GM12875 (cell line): ENCODE data around the gene CAB39.

Experiments
- H3K4me3 ChIP-seq: one replicate; pipeline ENCODE4 v1.5.1; 2011; ENCODE audit warnings: low read depth, low read length, control low read depth
- TF ChIP-seq, protein P1 (sequence below): IDR thresholded peaks from 2 replicates; pipeline ENCODE4 v1.5.1; 2011; ENCODE audit warnings: low read depth, mild to moderate bottlenecking, control low read depth, inconsistent platforms, low read length, moderate library complexity, borderline replicate concordance; ENCODE audit not compliant: insufficient read depth

The CAB39 gene

DNA sequence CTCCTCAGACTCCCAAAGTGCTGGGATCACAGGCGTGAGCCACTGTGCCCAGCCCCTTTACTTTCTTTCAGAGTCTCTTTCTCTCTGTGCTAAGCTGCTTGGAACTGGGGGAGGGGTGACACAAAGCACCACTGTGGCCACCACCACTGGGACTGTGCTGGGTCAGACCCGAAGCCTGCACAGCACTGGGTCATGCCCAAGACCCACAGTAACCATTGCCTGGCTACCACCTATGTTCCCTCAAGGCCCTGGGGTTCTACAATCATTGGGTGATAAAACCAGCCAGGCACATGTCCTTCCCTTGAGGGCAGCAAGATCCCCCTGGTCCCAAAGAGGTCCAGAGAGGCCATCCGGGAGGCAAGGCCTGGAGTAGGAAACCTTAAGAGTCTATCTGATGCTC is 9.1 kb upstream of the CAB39 start:
- no peak overlapping the region for H3K4me3 ChIP-seq
- TF ChIP-seq, protein P1, sequence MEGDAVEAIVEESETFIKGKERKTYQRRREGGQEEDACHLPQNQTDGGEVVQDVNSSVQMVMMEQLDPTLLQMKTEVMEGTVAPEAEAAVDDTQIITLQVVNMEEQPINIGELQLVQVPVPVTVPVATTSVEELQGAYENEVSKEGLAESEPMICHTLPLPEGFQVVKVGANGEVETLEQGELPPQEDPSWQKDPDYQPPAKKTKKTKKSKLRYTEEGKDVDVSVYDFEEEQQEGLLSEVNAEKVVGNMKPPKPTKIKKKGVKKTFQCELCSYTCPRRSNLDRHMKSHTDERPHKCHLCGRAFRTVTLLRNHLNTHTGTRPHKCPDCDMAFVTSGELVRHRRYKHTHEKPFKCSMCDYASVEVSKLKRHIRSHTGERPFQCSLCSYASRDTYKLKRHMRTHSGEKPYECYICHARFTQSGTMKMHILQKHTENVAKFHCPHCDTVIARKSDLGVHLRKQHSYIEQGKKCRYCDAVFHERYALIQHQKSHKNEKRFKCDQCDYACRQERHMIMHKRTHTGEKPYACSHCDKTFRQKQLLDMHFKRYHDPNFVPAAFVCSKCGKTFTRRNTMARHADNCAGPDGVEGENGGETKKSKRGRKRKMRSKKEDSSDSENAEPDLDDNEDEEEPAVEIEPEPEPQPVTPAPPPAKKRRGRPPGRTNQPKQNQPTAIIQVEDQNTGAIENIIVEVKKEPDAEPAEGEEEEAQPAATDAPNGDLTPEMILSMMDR = no peak

DNA sequence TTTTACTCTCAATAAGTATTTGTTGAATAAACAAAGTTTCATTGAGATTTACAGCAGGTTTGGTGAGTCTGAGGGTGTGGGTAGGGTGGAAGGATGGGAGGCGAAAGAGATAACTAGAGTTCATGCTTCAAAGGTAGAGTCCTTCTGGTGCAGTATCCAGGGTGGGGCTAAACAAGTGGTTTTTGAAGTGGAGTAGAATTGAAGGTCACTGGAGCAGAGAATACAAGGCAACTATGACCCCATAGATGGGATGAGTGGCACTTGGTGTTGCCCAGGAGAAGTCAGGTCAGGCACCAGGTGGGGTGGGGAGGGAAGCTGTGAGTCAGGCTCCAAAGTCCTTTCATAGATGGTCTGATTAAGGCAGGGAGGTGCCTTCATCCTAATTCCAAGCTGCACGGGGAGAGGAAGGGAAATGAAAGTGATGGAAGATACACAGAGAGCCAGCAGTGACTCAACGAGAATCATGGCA is 6.6 kb upstream of the CAB39 start:
- TF ChIP-seq, protein P1 = no peak
- no peak overlapping the region for H3K4me3 ChIP-seq

DNA sequence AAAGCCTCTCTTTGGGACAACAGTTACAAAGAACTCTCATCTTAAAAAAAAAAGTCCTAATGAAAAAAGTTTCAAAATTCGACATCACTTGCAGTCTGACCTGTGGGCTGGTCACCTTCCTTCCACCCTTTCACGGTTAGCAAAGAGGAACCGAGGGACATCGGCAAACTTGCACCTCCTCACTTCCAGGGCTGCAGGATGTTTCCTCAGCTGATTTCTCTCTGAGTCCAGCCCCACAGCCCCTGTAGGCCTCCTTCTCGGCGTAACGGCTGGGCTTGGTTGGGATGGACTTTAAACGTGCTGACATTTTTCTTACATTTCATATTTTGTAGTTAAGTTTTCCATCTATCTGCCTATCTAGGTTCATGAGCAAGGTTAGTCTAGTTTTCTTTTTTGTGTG is 5.7 kb upstream of the CAB39 start:
- TF ChIP-seq, protein P1 = no peak

DNA sequence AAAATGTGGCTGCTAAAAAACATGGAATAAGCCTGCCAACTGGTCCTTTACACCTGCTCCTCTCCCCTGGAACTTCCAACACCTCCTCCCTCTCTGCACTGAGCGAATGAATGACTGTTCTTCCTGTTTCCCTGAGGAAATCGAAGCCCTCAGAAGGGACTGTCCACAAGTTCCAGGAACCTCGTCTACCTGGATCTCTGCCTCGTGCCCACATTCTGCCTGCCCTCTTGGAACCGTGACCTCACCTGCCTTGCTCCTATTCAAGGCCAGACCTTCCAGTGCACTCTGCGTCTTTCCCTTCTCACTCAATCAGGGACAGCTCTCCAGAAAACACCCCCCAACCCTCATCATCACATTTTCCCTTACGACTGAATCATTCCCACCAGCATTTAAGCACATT is 4.4 kb upstream of the CAB39 start:
- no peak overlapping the region for H3K4me3 ChIP-seq
- TF ChIP-seq, protein P1 = no peak

More for the DNA sequence above, 5.7 kb upstream of the CAB39 start:
- no peak overlapping the region for H3K4me3 ChIP-seq

DNA sequence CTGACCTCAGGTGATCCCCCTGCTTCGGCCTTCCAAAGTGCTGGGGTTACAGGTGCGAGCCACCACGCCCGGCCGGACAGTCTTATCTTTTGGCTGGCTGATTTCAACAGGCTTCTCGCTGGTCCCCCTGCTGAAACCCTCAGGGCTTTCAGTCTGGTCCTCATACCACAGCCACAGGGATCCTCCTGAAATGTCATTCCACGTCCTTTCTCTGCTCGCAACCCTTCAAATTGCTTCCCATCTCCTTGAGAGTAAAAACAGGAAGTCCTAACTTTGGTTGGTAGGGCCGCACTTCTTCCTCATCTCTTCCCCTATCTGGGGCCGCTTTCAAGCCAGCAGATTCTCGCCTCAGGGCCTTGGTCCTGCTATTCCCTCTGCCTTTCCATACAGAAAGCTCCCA is 1.4 kb upstream of the CAB39 start:
- TF ChIP-seq, protein P1 = no peak
- H3K4me3 ChIP-seq = no peak overlapping the region

DNA sequence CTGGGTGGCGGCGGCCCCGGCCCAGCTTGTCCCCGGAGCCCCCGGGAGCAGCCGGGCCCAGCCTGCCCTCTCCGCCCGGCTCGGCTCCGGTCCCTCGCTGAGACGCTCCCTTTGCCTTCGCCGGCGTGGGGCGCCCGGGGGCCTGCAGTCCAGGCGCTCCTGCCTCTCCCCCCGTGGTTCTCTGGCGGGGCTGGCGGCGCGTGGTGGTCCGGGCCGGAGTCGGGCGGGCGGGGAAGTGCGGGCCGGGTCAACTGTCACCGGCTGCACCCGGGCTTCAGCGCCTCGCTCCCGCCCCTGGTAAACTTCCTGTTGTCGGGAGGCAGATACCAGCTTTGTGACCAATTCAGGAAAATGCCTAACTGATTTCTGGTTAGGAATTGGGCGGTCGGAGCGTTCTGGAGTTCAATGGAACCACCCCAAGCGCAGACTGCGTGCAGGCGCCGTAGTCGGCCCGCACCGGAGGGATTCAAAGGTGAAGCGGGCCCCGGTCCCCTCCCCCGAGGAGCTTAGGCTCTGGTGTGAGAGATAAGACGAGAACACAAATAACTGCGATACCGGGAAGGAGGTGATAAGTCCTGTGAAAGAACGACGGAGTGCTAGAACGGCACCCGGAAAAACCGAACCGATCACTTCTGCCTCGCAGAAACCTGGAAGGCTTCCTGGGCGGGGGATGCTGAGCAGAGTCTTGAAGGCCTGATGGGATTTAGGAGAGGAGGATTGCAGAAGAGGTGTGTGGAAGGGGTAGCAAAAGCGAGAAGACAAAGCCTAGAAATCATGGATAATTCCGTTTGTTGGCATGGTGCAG is 891 bp downstream of the CAB39 start:
- TF ChIP-seq, protein P1 = no peak
- H3K4me3 ChIP-seq = peak overlapping the region; percentile 76

DNA sequence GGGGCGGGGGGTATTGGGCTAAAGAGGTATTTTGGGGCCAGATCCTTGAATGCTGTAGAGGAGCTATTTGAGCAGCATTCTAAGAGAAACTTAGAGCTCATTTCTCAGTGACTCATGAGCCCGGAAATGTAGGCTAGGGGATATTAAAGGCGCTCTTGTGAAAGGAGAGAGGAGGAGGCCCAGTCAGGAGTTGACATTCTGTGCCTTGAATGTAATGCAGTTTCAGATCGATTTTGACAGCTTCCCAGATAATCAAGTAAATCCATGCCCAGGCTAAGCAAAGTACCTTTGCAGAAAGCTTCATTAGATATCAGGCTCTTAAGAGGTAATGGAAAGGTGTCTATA is 1.5 kb downstream of the CAB39 start:
- TF ChIP-seq, protein P1 = no peak
- peak overlapping the region; percentile 76 for H3K4me3 ChIP-seq
